ENCODE measurements around the gene TCERG1L.
"Not testable (repeated sequence)": the region's sequence is repeated elsewhere in the genome, so short reads cannot be mapped to it uniquely, and the experiment has no call there.

Gene TCERG1L

DNA sequence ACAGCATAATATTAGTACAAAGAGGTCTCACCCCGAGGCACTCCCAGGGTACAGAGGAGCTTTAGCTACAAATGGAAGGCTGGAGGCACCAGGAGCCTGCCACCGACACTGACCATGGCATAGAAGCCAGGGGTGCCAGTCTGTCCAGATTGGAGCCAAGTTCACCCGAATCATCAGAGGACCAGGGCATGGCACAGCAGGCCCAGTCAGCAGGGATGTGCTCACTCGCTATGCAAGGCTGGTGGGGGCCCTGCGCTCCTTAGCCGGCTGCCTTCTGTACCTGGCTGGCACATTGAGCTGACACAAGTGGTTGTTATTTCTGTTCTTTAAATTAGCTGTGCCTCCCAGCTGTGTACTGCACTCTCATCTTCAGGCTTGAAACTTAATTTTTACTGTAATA lies 149.3 kb downstream of the TCERG1L start:
- no peak for DNase-seq

- no peak for DNase-seq
Measured at GRCh38 chr10:131161087-131161486, 150.4 kb downstream of the TCERG1L start.

DNA sequence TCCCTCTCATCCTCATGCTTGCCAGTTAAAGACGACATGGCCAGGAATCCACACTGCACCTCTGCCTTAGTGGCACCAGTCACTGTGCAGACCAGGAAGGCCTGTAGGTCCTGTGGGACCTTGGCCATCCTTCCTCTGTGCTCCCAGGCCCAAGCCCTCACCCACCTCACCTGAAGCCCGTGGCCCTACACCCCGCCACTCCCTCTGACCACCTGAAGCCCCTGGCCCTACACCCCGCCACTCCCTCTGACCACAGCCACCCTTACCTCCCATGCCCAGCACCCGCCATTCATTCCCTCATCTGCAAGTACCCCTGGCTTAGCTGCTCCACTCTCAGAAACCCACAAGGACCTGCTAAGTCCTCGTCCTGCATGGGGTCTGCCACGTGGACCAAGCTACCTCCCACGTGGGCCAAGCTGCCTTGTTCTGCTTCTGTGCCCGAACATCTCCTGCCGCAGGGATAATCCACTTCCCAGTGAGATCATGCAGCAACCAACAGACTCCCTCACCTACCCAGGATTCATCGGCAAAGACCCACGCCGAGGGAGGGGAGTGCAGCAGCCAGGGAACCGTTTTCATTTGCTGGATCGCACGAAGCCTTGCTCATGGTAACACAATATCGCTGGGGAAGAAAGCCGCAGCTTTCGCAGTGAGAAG lies 151.2 kb downstream of the TCERG1L start:
- DNase-seq, result no peak

- no peak for DNase-seq
Measured at GRCh38 chr10:131159771-131160170, 151.8 kb downstream of the TCERG1L start.

- no peak for DNase-seq
Measured at GRCh38 chr10:131158695-131159094, 152.8 kb downstream of the TCERG1L start.

DNA sequence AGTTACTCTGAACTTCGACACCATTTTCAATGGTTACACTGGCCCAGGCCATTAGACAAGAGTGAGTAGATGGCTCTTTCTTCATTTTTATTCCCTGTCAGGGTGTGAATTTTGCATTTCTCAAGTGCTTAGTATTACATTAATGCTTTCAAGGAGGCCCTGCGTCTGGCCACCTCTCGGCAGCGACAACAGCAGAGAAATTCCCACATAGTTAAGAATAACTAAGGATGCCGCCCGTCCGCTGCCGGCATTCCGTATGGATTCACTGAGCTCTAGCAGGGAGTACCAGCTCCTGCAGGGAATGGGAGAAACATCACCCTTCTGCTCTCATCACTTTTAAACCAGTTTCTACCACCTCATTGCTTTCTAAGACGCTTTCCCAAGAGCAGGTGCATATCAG lies 153.6 kb downstream of the TCERG1L start:
- no peak for DNase-seq

- no peak for DNase-seq
Measured at GRCh38 chr10:131155876-131156230, 155.7 kb downstream of the TCERG1L start.

GRCh38 chr10:131155218-131155875 lies 156.2 kb downstream of the TCERG1L start:
- no peak for DNase-seq

- DNase-seq, result no peak
Measured at GRCh38 chr10:131154306-131155025, 157.1 kb downstream of the TCERG1L start.

- not testable (repeated sequence) for DNase-seq
Measured at GRCh38 chr10:131152456-131152855, 159.1 kb downstream of the TCERG1L start.

GRCh38 chr10:131150126-131150525 lies 161.4 kb downstream of the TCERG1L start:
- no peak for DNase-seq

DNA sequence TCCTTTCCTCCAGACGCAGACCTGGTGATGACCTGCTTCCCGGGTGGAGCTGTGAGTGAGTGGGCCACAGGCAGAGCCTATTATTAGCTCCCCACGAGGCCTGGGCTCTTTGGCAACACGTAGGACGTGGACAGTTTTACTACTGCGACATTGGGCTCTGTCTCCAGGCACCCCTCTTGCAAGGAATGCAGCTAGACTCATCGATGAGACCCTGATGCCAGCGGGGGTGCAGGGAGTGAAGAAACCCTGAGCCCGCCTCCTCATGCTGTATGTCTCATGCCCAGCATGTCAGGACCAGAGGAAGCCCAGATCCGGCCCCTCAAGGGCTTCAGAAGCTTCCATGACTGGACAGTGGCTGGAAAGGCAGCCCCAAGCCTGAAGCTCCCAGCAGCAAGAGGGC lies 161.9 kb downstream of the TCERG1L start:
- no peak for DNase-seq

- no peak for DNase-seq
Measured at GRCh38 chr10:131149111-131149510, 162.4 kb downstream of the TCERG1L start.

DNA sequence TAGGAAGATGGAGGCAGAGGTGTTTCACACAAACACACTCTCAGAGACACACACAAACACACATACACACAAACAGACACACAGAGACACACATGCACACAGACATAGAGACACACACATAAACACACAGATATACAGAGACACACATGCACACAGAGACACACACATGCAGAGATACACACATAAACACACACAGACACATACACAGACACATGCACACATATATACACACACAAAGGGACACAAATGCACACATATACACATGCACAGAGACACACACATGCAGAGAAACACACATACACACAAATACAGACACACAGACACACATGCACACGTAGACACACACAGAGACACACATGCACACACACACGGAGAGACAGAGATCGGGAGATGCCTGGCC lies 163.3 kb downstream of the TCERG1L start:
- DNase-seq, result no peak

DNA sequence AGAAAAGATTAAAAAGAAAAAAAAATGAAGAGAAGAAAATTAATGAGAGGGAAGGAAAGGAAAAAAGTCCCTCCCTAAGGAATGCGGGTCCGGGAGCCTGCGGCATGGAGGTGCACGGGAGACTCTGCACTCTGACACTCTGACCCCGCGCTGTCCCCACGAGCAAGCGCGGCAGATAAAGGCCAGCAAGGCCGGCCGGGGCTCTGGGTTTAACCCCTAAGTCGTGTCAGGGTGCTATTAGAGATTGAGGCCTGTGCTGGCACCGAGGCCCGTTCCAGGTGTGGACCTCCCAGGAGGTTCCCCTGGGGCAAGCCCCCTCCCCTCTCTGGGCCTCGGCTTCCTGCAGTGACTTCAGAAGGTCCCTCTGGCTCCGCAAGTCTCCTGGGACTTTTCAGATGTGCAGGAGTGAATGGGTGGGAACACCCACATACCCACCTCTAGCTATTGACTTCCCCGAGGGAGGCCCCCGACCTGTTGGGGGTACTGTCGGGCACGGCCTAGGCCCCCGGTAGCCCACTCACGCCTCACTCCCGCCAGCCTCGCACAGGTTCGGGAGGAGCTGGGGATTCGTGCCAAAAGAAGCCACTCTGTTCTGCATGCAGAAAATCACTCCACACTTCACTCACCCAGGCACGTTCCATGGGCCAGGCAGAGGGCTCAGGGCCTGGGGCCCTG lies 164.1 kb downstream of the TCERG1L start:
- no peak for DNase-seq

DNA sequence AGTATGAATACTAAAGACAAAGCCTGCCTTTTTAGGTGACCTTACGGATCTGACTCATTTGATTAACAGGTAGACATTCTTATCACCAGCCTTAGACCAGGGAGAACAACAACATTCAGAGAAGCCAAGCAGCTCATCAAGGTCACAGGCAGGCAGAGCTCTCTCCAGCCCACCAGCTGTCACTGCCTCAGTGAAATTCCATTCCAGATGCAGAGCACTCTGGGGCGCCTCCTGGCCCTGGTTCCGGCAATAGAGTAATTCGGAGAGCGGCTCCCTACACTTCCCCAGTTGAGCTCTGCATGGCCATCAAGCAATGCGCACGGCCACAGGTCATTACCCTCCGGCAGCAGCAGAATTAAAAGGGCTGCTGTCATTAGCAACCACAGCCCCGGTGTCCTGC lies 164.7 kb downstream of the TCERG1L start:
- no peak for DNase-seq

- DNase-seq, result no peak
Measured at GRCh38 chr10:131145756-131146155, 165.8 kb downstream of the TCERG1L start.

DNA sequence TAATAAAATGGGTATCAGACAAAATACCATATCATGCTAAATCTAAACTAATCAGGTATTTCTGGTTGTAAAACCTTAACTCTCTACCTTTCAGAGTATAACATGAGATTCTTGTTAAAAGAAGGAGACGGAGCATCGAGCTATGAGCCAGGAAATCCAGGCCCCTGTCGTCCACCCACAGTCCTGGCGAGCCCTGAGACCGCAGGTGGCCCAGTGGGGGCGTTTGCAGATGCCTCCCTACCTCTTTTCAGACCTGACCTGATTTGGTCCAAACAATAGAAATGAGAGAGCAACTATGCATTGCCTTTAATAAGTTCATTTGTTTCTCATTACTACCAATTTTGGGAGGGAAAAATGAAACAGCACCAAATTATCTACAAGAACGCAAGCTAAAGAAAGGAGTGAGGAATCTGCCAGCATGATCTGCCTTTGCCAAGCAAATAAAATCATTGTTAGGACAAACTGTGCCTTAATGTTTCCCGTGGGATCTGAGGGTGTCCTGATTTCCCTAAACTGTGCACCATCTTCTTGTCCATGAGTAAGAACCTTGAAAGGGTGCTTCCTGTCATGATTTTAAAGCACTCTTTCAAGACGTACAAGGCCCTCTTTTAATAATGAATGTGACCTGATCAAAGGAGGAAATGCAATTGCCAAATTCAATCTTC lies 166.7 kb downstream of the TCERG1L start:
- no peak for DNase-seq

- no peak for DNase-seq
Measured at GRCh38 chr10:131144196-131144595, 167.3 kb downstream of the TCERG1L start.

- DNase-seq, result no peak
Measured at GRCh38 chr10:131143425-131144165, 167.9 kb downstream of the TCERG1L start.

- DNase-seq, result no peak
Measured at GRCh38 chr10:131142517-131143380, 168.8 kb downstream of the TCERG1L start.
